Sigmoid colon (tissue), 7 donors: Measurements from ENCODE around the gene TUBA1C. TPM values are rescaled to one million over a fixed set of nuclear protein-coding genes. Genes with fewer than 3 reads are reported as not detected.

Source experiments
- DNase-seq: peaks from one replicate; pipeline ENCODE4 v3.0.0-alpha.2; 2019
- H3K27ac ChIP-seq, 4 donors: fragments of 200-600 bp; sonication (generic); one replicate each; pipeline ENCODE4 v1.5.1; 2016 to 2019; ENCODE audit warnings: mild to moderate bottlenecking in 1 of 4
- H3K27me3 ChIP-seq, 3 donors: fragments of 200-600 bp; sonication (generic); one replicate each; pipeline ENCODE4 v1.5.1; 2019; ENCODE audit warnings: mild to moderate bottlenecking in 1 of 3
- H3K36me3 ChIP-seq, 4 donors: fragments of 200-600 bp; sonication (generic); one replicate each; pipeline ENCODE4 v1.5.1; 2016 to 2019
- H3K4me1 ChIP-seq, 4 donors: fragments of 200-600 bp; sonication (generic); one replicate each; pipeline ENCODE4 v1.5.1; 2017 to 2019
- H3K4me3 ChIP-seq, 4 donors: fragments of 200-600 bp; sonication (generic); one replicate each; pipeline ENCODE4 v1.5.1; 2017 to 2019; ENCODE audit warnings: mild to moderate bottlenecking in 2 of 4, moderate library complexity in 1 of 4
- H3K9me3 ChIP-seq, 4 donors: fragments of 200-600 bp in 3 of 4; sonication (generic) in 3 of 4; one replicate each; pipeline versions ENCODE4 v1.5.1 to v1.6.1; 2013 to 2019
- EP300 ChIP-seq, 4 donors: sonication (generic); formaldehyde crosslinking; IDR thresholded peaks; one replicate each; pipeline ENCODE4 v1.6.1; 2017; ENCODE audit warnings: antibody characterized with exemption in 4 of 4
- POLR2A ChIP-seq, 2 donors: fragments of 450-650 bp; IDR thresholded peaks; one replicate each; pipeline ENCODE4 v1.6.1; 2016; ENCODE audit warnings: antibody characterized with exemption in 2 of 2, mild to moderate bottlenecking in 2 of 2, moderate library complexity in 2 of 2
- POLR2AphosphoS5 ChIP-seq, 4 donors: sonication (generic); formaldehyde crosslinking; IDR thresholded peaks; one replicate each; pipeline ENCODE4 v1.6.1; 2017; ENCODE audit warnings: antibody characterized with exemption in 4 of 4
- WGBS, 2 donors: extraction: QIAGEN DNeasy Blood & Tissue Kit; methylation state at CpG; one replicate each; pipeline ENCODE4 v1.1.7; 2013; 5-methylcytosine and 5-hydroxymethylcytosine counted together
- intact Hi-C: fragments of 100-400 bp; cut with DNase I; formaldehyde crosslinking; loops from one replicate; pipeline ENCODE4 v1.15.1; 2023
- polyA plus RNA-seq, 3 donors: library from polyadenylated mRNA; stranded (reverse); fragments of 200-250 nt; gene quantifications; one replicate each; pipeline ENCODE4 v1.2.3, GENCODE V29; 2013
- total RNA-seq, 4 donors: library from RNA; depleted of rRNA; stranded (reverse); fragments of >200 nt; gene quantifications; one replicate each; pipeline ENCODE4 v1.1.0, GENCODE V29; 2016
- TF ChIP-seq, protein P1 (sequence below), 4 experiments: fragments of 450-650 bp in 3 of 4; fragments of 200-600 bp in 1 of 4; IDR thresholded peaks; one replicate each; pipeline ENCODE4 v1.5.1; 2016 to 2019; ENCODE audit warnings: antibody characterized with exemption in 4 of 4, mild to moderate bottlenecking in 3 of 4, moderate library complexity in 2 of 4
- donor health status: healthy with polysubstance abuse.
- donor health status: Bipolar disorder and iron deficiency.
- donor health status: healthy.

TUBA1C gene
- total and polyA plus RNA-seq, 7 donors, result 54.8 to 694 (median 108) TPM

DNA sequence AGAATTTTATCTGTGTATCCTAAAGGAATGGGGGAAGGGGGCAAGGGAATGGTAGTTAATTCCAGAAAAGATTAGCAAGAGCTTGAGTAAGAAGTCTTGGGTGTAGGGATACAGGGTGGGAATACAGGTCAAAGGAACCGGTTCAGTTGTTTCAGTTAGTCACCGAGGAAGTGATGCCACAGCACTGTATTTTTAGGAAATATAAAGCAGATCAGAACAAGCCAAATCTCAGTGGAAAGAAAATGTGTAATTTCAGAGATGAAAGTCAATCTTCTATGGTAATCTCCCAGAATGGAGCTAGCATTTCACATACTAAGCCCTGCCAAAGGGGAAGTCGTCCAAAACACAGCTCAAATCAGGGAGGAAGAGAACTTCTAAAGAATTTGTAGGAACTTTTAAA, 4.7 kb upstream of the TUBA1C start:
- intact Hi-C loops, result no loop called here
- Histone ChIP-seq H3K9me3 (no peaks in the 10 kb centered on the region), H3K36me3 (no peaks in the 10 kb centered on the region), H3K4me1 (peaks cover 0 to 10% (median 3%) of the 10 kb centered on the region in 4 donors), H3K27me3 (no peaks in the 10 kb centered on the region), H3K27ac (peak overlapping the region in 1 of 4 donors; percentile 31), H3K4me3 (no peak overlapping the region)
- DNase-seq, result no peak
- TF ChIP-seq POLR2AphosphoS5 (IDR thresholded peaks at IDR 0.05) (no peak), EP300 (IDR thresholded peaks at IDR 0.05) (no peak), POLR2A (IDR thresholded peaks at IDR 0.05) (no peak)
- TF ChIP-seq, protein P1, sequence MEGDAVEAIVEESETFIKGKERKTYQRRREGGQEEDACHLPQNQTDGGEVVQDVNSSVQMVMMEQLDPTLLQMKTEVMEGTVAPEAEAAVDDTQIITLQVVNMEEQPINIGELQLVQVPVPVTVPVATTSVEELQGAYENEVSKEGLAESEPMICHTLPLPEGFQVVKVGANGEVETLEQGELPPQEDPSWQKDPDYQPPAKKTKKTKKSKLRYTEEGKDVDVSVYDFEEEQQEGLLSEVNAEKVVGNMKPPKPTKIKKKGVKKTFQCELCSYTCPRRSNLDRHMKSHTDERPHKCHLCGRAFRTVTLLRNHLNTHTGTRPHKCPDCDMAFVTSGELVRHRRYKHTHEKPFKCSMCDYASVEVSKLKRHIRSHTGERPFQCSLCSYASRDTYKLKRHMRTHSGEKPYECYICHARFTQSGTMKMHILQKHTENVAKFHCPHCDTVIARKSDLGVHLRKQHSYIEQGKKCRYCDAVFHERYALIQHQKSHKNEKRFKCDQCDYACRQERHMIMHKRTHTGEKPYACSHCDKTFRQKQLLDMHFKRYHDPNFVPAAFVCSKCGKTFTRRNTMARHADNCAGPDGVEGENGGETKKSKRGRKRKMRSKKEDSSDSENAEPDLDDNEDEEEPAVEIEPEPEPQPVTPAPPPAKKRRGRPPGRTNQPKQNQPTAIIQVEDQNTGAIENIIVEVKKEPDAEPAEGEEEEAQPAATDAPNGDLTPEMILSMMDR (IDR thresholded peaks at IDR 0.05), result no peak
- 64 to 79% methylated on average over 3 of the region's 3 CpGs for WGBS, 2 donors

DNA sequence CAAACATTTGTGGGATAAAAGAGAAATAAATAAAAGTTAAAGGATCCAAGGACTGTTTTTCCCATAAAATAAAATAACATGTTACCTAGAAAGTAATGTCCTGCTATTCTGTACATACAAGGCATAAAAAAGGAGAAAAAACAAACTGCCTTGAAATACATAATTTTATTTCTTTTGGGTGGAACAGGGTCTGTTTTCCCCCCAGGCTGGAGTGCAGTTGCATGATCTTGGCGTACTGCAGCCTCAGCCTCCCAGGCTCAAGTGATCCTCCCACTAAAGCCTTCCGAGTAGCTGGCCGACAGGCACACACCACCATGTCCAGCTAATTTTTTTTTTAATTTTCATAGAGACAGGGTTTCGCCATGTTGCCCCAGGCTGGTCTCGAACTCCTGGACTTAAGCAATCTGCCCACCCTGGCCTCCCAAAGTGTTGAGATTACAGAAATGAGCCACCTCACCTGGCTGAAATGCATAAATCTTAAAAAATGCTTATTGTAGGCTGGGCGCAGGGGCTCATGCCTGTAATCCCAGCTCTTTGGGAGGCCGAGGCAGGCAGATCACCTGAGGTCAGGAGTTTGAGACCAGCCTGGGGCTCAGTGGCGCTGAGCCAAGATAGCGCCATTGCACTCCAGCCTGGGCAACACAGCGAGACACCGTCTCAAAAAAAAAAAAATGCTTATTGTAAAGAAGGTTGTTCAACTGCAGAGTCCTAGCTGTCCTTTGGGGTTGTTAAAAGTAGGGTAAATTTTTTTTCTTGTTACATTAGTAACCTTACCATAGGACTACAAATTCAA, 4.1 kb upstream of the TUBA1C start:
- no peak for DNase-seq
- intact Hi-C loops, result no loop called here
- H3K4me1 ChIP-seq, result peaks cover 0 to 12% (median 5%) of the 10 kb centered on the region in 4 donors
- H3K27ac ChIP-seq, result peak overlapping the region in 1 of 4 donors; percentile 31
- no peak overlapping the region for H3K4me3 ChIP-seq
- H3K36me3 ChIP-seq, result no peaks in the 10 kb centered on the region
- no peaks in the 10 kb centered on the region for H3K9me3 ChIP-seq
- no peaks in the 10 kb centered on the region for H3K27me3 ChIP-seq
- WGBS, 2 donors, result 92 to 96% methylated on average over 11 of the region's 11 CpGs
- TF ChIP-seq POLR2A (IDR thresholded peaks at IDR 0.05) (no peak), POLR2AphosphoS5 (IDR thresholded peaks at IDR 0.05) (no peak), EP300 (IDR thresholded peaks at IDR 0.05) (no peak)
- TF ChIP-seq, protein P1 (IDR thresholded peaks at IDR 0.05), result no peak

DNA sequence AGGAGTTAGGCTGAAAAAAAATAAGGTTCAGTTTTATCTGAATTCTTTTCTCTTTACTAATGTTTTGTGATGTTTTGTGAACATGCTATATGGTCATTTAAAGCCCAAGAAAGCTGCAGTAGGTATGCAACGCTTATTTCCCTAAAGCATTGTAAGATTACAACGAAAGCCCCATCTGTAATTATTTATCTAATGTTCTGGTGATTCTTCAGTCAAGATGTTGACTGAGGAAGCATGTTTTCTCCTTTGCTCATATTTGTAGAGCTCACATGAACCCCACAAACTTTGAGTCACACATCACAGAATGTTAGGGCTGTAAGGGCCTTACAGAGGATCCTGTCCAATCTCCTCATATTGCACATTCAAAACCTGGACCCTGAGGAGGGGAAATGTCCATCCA, 3.2 kb upstream of the TUBA1C start:
- peaks cover 0 to 19% (median 13%) of the 10 kb centered on the region in 4 donors for H3K4me1 ChIP-seq
- intact Hi-C loops, result no loop called here
- H3K4me3 ChIP-seq, result no peak overlapping the region
- H3K27me3 ChIP-seq, result no peaks in the 10 kb centered on the region
- TF ChIP-seq POLR2A (IDR thresholded peaks at IDR 0.05), result no peak
- no peak for TF ChIP-seq POLR2AphosphoS5 (IDR thresholded peaks at IDR 0.05)
- TF ChIP-seq, protein P1 (IDR thresholded peaks at IDR 0.05), result no peak
- H3K36me3 ChIP-seq, result no peaks in the 10 kb centered on the region
- H3K9me3 ChIP-seq, result no peaks in the 10 kb centered on the region
- no peak overlapping the region for H3K27ac ChIP-seq
- DNase-seq, result no peak
- WGBS, 2 donors, result 91 to 97% methylated on average over 2 of the region's 2 CpGs

DNA sequence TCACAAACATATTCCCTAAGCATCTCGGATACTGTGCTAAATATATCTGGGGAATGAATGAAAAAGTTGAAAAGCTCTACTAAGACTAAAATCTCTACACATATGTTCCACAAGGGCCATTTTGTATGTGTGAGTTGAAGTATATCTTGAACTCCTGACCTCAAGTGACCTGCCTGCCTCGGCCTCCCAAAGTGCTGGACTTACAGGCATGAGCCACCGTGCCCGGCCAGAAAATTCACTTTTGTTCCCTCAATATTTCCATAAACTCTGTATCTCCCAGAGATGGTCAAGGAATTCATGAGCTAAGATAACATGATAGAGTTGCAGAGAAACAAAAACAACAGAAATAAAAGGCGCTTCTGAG, 1.5 kb upstream of the TUBA1C start:
- DNase-seq, result no peak
- no peaks in the 10 kb centered on the region for H3K36me3 ChIP-seq
- H3K27ac ChIP-seq, result no peak overlapping the region
- H3K9me3 ChIP-seq, result no peaks in the 10 kb centered on the region
- 92 to 95% methylated on average over 5 of the region's 5 CpGs for WGBS, 2 donors
- no peak overlapping the region for H3K4me3 ChIP-seq
- H3K4me1 ChIP-seq, result peaks cover 0 to 33% (median 22%) of the 10 kb centered on the region in 4 donors
- TF ChIP-seq EP300 (IDR thresholded peaks at IDR 0.05), result no peak
- TF ChIP-seq POLR2A (IDR thresholded peaks at IDR 0.05), result no peak
- no peak for TF ChIP-seq POLR2AphosphoS5 (IDR thresholded peaks at IDR 0.05)
- TF ChIP-seq, protein P1 (IDR thresholded peaks at IDR 0.05), result no peak
- intact Hi-C loops, result no loop called here
- H3K27me3 ChIP-seq, result no peaks in the 10 kb centered on the region
